Activated naive CD8-positive, alpha-beta T cell (primary cell): ENCODE measurements around the gene SMARCA2.

Experiments used
- H3K27ac Mint-ChIP-seq: one replicate; pipeline ENCODE4 v1.8.0; 2021; ENCODE audit warnings: mixed read lengths
- H3K27me3 Mint-ChIP-seq: one replicate; pipeline ENCODE4 v1.8.0; 2021; ENCODE audit warnings: mixed read lengths
- H3K36me3 Mint-ChIP-seq: one replicate; pipeline ENCODE4 v1.8.0; 2021; ENCODE audit warnings: mixed read lengths
- H3K4me1 Mint-ChIP-seq: one replicate; pipeline ENCODE4 v1.8.0; 2021; ENCODE audit warnings: low read depth, mixed read lengths
- H3K4me3 Mint-ChIP-seq: one replicate; pipeline ENCODE4 v1.8.0; 2021; ENCODE audit warnings: mild to moderate bottlenecking, mixed read lengths
- H3K9me3 Mint-ChIP-seq: one replicate; pipeline ENCODE4 v1.8.0; 2021; ENCODE audit warnings: low read depth, mixed read lengths

Gene SMARCA2

GRCh38 chr9:2014696-2015580 is at the start of gene SMARCA2:
SMARCA2 (plus strand) TSS chr9:2015347; CDS start chr9:2029023, 13,676 bp downstream.
- no peaks in the 10 kb centered on the region for H3K9me3 Mint-ChIP-seq
- H3K27ac Mint-ChIP-seq: peak within 1 kb of the TSS; percentile 98
- no peaks in the 10 kb centered on the region for H3K36me3 Mint-ChIP-seq
- peak within 1 kb of the TSS; percentile 96 for H3K4me3 Mint-ChIP-seq
- H3K27me3 Mint-ChIP-seq: no peaks in the 10 kb centered on the region
- peaks cover 43% of the 10 kb centered on the region for H3K4me1 Mint-ChIP-seq

GRCh38 chr9:1966725-1967366 is 48.3 kb upstream of the SMARCA2 start:
- H3K4me3 Mint-ChIP-seq: no peak overlapping the region

GRCh38 chr9:1969160-1969559 is 46.0 kb upstream of the SMARCA2 start:
- H3K27ac Mint-ChIP-seq: no peak overlapping the region
- H3K9me3 Mint-ChIP-seq: peaks cover 7% of the 10 kb centered on the region
- peaks cover 7% of the 10 kb centered on the region for H3K27me3 Mint-ChIP-seq
- peaks cover 9% of the 10 kb centered on the region for H3K36me3 Mint-ChIP-seq
- no peaks in the 10 kb centered on the region for H3K4me1 Mint-ChIP-seq
- H3K4me3 Mint-ChIP-seq: no peak overlapping the region

More at GRCh38 chr9:1966725-1967366, 48.3 kb upstream of the SMARCA2 start:
- H3K27me3 Mint-ChIP-seq: peaks cover 6% of the 10 kb centered on the region
- no peak overlapping the region for H3K27ac Mint-ChIP-seq
- no peaks in the 10 kb centered on the region for H3K4me1 Mint-ChIP-seq
- peaks cover 3% of the 10 kb centered on the region for H3K36me3 Mint-ChIP-seq
- peaks cover 3% of the 10 kb centered on the region for H3K9me3 Mint-ChIP-seq

GRCh38 chr9:1969898-1970297 is 45.2 kb upstream of the SMARCA2 start:
- H3K36me3 Mint-ChIP-seq: peaks cover 9% of the 10 kb centered on the region
- H3K27ac Mint-ChIP-seq: no peak overlapping the region
- H3K4me3 Mint-ChIP-seq: no peak overlapping the region
- no peaks in the 10 kb centered on the region for H3K4me1 Mint-ChIP-seq
- peaks cover 7% of the 10 kb centered on the region for H3K27me3 Mint-ChIP-seq
- H3K9me3 Mint-ChIP-seq: peaks cover 7% of the 10 kb centered on the region

GRCh38 chr9:1972672-1973071 is 42.5 kb upstream of the SMARCA2 start:
- H3K36me3 Mint-ChIP-seq: peaks cover 9% of the 10 kb centered on the region

GRCh38 chr9:1977026-1977425 is 38.1 kb upstream of the SMARCA2 start:
- Mint-ChIP-seq H3K27me3 (peaks cover 1% of the 10 kb centered on the region), H3K36me3 (peaks cover 7% of the 10 kb centered on the region), H3K9me3 (peaks cover 4% of the 10 kb centered on the region)

More at GRCh38 chr9:1972672-1973071, 42.5 kb upstream of the SMARCA2 start:
- Mint-ChIP-seq H3K27ac (no peak overlapping the region), H3K4me3 (no peak overlapping the region), H3K27me3 (peaks cover 6% of the 10 kb centered on the region), H3K9me3 (peaks cover 7% of the 10 kb centered on the region), H3K4me1 (no peaks in the 10 kb centered on the region)

DNA sequence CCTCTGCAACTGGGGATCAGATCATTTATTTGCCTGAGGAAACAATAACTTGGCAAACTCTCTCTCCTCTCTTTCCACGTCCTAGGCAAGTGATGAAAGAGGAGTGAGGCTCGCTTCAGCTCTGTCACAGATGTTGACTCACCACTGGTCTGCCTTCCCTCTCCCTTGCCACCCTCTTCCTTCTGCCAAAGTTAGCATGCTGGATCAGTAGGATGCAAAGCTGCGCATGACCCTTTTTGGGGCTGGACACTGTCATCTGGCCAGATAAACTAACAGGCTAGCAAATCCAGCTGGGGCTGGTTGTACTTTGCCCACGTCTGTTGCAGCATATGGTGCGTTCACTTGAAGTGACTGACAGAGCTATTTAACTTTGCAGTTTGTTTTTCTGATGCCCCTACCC is 36.2 kb upstream of the SMARCA2 start:
- H3K27ac Mint-ChIP-seq: no peak overlapping the region
- H3K36me3 Mint-ChIP-seq: no peaks in the 10 kb centered on the region
- no peaks in the 10 kb centered on the region for H3K4me1 Mint-ChIP-seq
- H3K9me3 Mint-ChIP-seq: no peaks in the 10 kb centered on the region
- no peak overlapping the region for H3K4me3 Mint-ChIP-seq
- no peaks in the 10 kb centered on the region for H3K27me3 Mint-ChIP-seq

More at GRCh38 chr9:1977026-1977425, 38.1 kb upstream of the SMARCA2 start:
- no peaks in the 10 kb centered on the region for H3K4me1 Mint-ChIP-seq
- no peak overlapping the region for H3K27ac Mint-ChIP-seq
- H3K4me3 Mint-ChIP-seq: no peak overlapping the region

- H3K27ac Mint-ChIP-seq: no peak overlapping the region
- H3K9me3 Mint-ChIP-seq: no peaks in the 10 kb centered on the region
- no peaks in the 10 kb centered on the region for H3K36me3 Mint-ChIP-seq
- H3K4me1 Mint-ChIP-seq: no peaks in the 10 kb centered on the region
- no peaks in the 10 kb centered on the region for H3K27me3 Mint-ChIP-seq
- H3K4me3 Mint-ChIP-seq: no peak overlapping the region
Measured at GRCh38 chr9:1979741-1980367, 35.3 kb upstream of the SMARCA2 start.

DNA sequence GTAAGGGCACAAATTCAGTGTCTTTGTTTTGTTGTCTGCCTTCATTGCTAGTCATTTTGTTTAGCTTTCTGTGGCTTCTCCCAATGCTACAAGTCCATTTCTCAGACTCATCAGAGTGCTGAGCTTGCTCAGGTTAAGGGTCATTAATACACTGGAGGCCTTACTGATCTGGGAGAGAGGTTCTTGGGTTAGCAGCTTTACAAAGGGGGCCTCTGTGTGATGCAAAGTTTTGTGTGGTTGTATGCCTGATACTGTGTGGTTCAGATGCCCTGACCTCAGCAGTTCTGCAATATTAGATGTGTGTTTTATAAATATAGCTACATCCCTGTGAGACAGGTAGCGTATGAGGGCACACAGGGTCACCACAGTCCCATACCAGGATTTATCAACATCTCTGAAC is 34.8 kb upstream of the SMARCA2 start:
- Mint-ChIP-seq H3K36me3 (no peaks in the 10 kb centered on the region), H3K9me3 (no peaks in the 10 kb centered on the region), H3K4me1 (no peaks in the 10 kb centered on the region), H3K27me3 (no peaks in the 10 kb centered on the region), H3K27ac (no peak overlapping the region), H3K4me3 (no peak overlapping the region)

- Mint-ChIP-seq H3K27me3 (no peaks in the 10 kb centered on the region), H3K36me3 (no peaks in the 10 kb centered on the region), H3K4me3 (no peak overlapping the region), H3K27ac (no peak overlapping the region), H3K9me3 (no peaks in the 10 kb centered on the region), H3K4me1 (no peaks in the 10 kb centered on the region)
Measured at GRCh38 chr9:1982074-1982473, 33.1 kb upstream of the SMARCA2 start.

- no peak overlapping the region for H3K4me3 Mint-ChIP-seq
- no peaks in the 10 kb centered on the region for H3K9me3 Mint-ChIP-seq
- no peaks in the 10 kb centered on the region for H3K27me3 Mint-ChIP-seq
- no peaks in the 10 kb centered on the region for H3K36me3 Mint-ChIP-seq
- no peaks in the 10 kb centered on the region for H3K4me1 Mint-ChIP-seq
- no peak overlapping the region for H3K27ac Mint-ChIP-seq
Measured at GRCh38 chr9:1986341-1986740, 28.8 kb upstream of the SMARCA2 start.

GRCh38 chr9:1989500-1989899 is 25.6 kb upstream of the SMARCA2 start:
- Mint-ChIP-seq H3K4me3 (no peak overlapping the region), H3K27me3 (no peaks in the 10 kb centered on the region), H3K4me1 (no peaks in the 10 kb centered on the region), H3K27ac (no peak overlapping the region), H3K36me3 (no peaks in the 10 kb centered on the region), H3K9me3 (no peaks in the 10 kb centered on the region)

DNA sequence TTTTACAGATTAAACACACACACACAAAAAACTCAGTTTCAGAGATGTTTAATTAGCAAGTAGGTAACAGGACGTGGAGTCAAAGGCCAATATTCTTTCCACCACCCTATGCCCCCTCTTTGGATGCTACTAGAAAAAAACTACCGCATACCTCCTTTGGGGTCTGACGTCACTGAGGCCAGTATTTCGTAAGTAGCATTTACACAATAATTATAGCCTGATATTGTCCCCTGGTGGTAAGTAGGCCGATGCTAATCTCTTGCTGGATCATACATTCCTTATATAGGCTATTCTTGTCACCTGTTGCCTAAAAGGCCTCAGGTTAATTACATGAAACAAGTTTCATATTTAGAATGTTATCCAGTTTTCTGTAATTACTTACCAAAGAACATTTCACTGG is 21.0 kb upstream of the SMARCA2 start:
- Mint-ChIP-seq H3K4me1 (no peaks in the 10 kb centered on the region), H3K27me3 (peaks cover 3% of the 10 kb centered on the region), H3K36me3 (no peaks in the 10 kb centered on the region), H3K27ac (no peak overlapping the region), H3K9me3 (no peaks in the 10 kb centered on the region), H3K4me3 (no peak overlapping the region)

GRCh38 chr9:1995084-1995483 is 20.1 kb upstream of the SMARCA2 start:
- H3K9me3 Mint-ChIP-seq: no peaks in the 10 kb centered on the region
- H3K4me3 Mint-ChIP-seq: no peak overlapping the region
- H3K27me3 Mint-ChIP-seq: peaks cover 3% of the 10 kb centered on the region
- no peaks in the 10 kb centered on the region for H3K4me1 Mint-ChIP-seq
- no peaks in the 10 kb centered on the region for H3K36me3 Mint-ChIP-seq
- H3K27ac Mint-ChIP-seq: no peak overlapping the region

DNA sequence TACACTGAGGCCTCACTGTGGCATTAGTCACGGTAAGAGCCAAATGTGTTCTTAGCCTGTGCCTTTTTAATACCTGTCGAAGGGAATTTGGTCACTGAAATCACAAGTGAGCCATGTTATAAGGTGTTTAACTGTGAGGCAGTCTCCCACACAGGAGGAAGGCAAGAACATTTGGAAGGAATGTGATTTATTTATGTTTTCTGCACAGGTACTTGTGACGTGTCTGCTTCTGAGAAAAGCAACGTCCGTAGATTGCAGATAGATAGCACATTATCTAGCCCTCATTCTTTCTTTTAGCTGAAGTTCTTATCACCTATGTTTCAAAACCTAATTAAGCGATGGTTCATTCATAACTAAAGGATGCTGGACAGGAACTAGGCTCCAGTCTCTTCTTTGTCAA is 19.0 kb upstream of the SMARCA2 start:
- Mint-ChIP-seq H3K36me3 (no peaks in the 10 kb centered on the region), H3K4me3 (no peak overlapping the region), H3K4me1 (no peaks in the 10 kb centered on the region), H3K27me3 (peaks cover 3% of the 10 kb centered on the region), H3K27ac (no peak overlapping the region), H3K9me3 (no peaks in the 10 kb centered on the region)
